Mesenchymal stem cell (in vitro differentiated cells and primary cell): ENCODE results near the gene ISLR2. TPM values are rescaled to one million over a fixed set of nuclear protein-coding genes. Genes with fewer than 3 reads are reported as not detected.

Experiments
- small RNA-seq: library from polyadenylated mRNA; stranded (forward); fragments of <200 nt; extraction: miRNeasy Mini kit (QIAGEN cat#:217004); gene quantifications from one replicate; pipeline ENCODE3, GENCODE V24; 2013; ENCODE audit warnings: low read depth

The ISLR2 gene

Small RNAs within 50 kb of the gene (small RNA-seq; reads per million reads assigned to genes)
- not detected for gene RF00017
